Skeletal muscle cell (primary cell): ENCODE data around the gene PRSS57.

ENCODE experiments used
- DNase-seq: peaks from one replicate; pipeline ENCODE4 v3.0.0-alpha.2; 2010; ENCODE audit warnings: low read depth
- H3K4me3 ChIP-seq: 2 replicates; pipeline ENCODE4 v1.5.1; 2011; ENCODE audit warnings: low read depth, mild to moderate bottlenecking, control low read depth, low read length, moderate library complexity

The PRSS57 gene

DNA sequence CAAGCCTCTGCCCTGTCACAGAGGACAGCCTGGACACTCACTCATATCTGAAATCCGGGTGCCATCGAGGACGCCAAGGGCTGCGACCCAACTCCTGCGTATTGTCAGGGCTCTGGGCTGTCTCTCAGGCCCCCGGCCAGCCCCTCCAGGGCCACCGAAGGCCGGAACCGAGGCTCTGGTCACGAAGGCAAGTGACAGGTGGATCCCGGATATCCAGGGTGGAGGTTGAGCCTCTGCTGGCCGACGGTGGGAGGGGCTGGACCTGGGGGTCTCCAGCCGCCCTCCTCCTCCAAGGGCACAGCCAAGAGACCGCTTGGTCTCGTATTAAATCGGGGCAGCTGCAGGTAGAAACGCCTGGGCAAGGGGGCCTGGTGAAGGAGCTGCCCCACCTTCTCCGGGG is 37.6 kb downstream of the PRSS57 start:
- no peak for DNase-seq
- no peak overlapping the region for H3K4me3 ChIP-seq

DNA sequence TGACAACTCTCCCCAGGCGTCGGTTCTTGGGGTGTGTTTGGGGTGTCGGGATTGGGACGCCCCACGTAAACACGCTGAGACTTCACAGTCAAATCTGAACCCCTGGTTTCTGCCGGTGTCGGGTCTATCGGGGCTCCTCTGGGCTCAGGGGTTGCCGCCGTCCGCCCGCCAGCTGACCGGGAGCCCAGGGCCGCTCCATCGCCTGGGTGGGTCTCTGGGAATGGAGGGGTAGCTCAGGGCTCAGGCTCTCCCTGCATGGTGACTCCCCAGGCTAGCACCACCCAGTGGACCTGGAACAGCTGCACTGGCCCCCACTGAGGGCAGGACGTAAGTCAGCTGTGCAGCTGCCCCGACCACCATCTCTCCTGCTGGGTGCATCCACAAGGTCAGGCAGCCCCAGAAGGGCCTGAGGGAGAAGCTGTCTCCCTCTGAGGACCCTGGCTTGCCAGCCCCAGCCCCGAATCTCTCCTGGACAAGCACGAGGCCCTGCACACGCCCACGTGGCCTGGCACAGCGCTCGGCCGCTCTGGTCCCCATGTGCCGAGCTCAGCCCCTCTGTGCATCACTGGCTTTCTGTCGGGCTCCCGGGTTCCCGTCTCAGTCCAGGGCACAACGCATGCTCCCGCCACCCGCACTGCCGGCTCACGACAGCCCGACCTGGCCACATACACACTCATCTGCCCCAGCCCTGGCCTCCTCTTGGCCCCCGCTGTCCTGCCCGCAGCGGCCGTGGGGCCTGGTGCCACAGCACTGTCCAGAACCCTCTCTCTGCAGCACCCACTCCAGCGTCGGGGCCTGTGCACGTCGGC is 38.3 kb downstream of the PRSS57 start:
- no peak overlapping the region for H3K4me3 ChIP-seq
- DNase-seq = no peak

DNA sequence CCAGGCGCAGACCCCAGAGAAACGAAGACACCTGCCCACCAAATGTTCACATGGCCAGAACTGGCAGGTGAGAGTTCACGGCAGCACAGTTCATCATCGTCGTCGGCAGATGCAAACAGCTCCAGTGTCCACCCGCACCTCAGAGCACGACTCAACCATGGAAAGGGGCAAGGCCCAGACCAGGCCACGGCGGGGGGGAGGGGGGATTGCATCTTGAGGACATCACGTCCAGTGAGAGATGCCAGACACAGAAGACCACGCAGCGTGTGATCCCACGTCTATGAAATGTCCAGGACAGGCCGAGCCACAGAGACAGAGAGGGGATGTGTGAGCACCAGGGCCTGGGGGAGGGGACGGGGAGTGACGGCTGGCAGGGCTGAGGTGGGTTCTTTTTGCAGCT is 39.6 kb downstream of the PRSS57 start:
- H3K4me3 ChIP-seq = no peak overlapping the region
- DNase-seq = no peak

DNA sequence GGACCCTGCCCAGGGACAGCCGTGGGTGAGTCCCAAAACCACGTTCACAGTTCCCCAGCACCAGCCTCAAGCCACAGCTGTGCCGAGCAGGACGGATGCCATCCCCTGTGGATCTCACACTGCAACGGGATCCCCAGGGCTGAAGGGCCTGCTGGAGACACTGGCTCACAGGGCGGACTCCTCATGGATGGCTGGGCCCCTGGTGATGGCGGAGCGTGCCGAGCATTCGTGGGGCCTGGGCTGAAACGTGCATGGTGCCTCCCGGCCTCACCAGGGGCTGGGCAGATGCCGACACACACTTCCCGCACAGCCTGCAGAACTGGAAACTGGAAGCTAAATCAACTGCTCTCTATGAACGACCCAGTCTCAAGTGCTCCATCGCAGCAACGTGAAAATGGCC is 41.8 kb downstream of the PRSS57 start:
- H3K4me3 ChIP-seq = no peak overlapping the region
- DNase-seq = no peak

DNA sequence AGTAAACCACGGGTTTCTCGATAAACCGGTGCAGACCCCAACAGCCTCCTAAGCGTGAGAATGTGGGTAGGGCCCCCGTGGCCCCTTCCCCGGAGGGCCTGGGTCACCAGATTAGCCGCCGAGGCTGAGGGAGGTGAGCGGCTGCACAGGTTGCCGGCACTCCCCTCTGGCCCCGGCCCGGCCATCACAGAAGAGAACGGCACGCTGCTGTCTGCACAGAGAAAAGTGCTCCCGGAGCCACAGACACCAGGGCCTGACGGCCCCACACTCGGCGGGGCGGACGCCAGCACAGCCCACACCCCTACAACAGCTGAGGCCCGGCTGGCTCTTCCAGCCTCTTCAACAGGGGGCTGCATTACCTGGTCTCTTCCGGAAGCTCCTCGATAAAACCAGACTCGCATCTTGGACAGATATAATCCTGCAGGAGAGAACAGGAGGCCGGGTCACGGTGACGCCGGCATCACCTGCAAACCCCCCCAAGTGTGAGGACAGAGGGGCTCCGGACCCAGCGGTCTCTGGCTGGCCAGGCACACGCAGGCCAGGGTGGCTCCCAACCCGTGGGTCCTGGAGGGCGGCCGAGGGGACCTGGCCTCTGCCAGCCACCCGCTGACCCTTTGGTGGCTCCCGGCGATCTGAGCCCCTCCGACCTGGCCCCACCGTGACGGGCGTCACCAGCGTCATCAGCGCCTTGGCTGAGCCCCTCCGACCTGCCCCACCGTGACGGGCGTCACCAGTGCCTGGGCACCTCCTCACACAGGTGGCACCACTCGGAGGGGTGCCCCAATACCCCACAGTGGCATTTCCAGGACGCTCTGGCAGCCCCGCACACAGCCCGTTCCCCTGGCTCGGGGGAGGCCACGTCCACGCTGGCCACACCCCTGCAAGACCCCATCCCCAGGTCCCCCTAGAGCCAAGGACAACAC is 42.5 kb downstream of the PRSS57 start:
- DNase-seq = no peak
- no peak overlapping the region for H3K4me3 ChIP-seq

DNA sequence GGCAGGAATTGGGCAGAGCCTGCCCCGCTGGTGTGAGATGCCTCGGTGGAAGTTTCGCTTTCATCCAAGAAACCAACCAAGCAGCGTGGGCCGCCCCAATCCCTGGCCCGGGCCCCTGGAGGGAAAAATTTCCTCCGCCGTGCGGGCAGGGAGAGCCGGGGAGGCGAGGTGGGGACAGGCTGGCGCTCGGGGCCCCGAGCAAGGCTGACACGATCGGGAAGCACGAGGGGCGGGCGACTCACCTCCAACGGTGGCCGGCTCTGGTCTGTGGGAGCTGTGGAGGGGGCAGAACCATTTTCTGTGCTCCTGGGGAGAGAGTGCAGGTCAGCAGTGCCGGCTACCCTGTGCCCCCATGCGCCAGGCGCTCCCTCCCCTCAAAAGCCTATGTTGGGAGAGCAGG is 43.3 kb downstream of the PRSS57 start:
- DNase-seq = no peak
- H3K4me3 ChIP-seq = no peak overlapping the region

DNA sequence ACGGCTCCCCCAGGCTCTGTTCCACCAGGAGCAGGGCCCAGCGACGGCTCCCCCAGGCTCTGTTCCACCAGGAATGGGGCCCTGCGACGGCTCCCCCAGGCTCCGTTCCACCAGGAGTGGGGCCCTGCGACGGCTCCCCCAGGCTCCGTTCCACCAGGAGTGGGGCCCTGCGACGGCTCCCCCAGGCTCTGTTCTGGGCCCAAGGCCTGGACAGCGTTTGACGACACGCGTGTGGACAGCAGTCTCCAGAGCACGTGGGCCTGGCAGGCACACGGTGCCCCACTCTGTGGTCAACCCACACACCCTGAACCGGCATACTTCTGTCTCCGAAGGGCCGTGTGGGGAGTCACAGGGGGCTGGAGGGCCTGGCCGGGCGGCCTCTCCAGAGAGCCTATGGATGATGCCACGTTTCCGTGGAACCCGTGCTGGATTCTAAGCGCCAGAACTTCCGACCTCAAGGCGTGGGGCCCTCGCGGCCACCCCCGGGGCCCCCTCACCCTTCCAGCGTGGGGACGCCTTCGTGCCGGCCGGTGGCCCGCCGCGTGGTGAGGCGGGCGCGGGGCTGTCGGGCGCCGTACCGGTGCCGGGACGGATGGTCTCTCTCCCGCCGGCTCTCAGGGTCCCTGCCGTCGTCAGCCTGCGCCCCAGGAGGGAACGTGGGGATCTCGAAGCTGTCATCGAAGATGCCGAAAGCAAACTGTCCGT is 44.0 kb downstream of the PRSS57 start:
- DNase-seq = no peak
- no peak overlapping the region for H3K4me3 ChIP-seq

DNA sequence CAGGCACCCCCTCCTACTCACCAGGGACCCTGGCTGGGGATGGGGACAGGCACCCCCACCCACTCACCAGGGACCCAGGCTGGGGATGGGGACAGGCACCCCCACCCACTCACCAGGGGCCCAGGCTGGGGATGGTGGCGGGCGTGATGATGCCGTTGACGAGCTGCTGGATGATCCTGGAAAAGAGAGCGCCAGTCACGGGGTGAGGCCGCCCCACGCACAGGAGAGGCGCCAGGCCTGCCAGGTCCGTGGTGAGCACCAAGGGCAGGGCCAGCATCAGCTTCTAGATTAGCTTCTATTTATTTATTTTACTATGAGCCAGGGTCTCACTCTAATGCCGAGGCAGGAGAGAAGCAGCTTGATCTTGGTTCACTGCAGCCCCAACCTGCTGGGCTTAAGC is 45.1 kb downstream of the PRSS57 start:
- no peak for DNase-seq
- no peak overlapping the region for H3K4me3 ChIP-seq

DNA sequence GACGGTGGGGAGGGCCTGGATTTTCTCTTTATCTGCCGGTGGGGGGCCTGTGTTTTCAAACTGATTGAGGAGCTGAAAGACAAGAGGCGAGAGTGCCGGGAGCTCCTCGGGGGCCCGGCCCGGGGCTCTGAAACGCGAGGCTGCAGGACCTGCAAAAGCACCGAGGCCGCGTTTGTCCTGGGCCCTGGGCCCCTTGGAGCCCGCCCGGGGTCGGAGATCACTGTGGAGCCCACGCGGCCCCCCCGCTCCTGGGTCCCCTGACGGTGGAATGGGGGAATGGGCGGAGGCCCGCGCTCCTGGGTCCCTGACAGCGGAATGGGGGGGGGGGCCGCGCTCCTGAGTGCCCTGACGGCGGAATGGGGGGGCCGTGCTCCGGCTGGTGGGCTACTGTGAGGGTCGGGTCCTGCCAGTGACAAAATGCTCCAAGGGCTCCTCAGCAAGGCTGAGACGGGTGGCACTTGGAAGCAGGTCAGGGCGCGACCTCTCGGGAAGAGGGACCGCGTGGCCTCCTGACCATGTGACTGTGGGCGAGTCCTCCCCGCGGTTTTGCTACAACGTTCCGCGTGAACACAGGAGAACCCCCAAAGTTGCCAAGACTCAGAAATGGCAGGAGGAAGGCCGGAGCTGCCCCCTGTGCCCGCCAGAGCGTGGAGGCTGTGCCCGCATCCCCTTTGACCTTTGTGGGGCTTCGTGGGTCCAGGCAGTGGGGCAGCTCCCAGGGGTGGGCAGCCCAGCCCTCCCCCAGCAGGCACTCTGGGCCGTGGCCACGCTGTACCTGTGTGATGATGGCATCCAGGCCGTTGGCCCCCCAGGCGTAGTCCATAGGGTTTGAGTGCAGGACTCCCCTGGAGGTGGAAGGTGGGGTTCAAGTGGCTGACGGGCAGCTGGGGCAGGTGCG is 46.1 kb downstream of the PRSS57 start:
- no peak for DNase-seq
- no peak overlapping the region for H3K4me3 ChIP-seq

DNA sequence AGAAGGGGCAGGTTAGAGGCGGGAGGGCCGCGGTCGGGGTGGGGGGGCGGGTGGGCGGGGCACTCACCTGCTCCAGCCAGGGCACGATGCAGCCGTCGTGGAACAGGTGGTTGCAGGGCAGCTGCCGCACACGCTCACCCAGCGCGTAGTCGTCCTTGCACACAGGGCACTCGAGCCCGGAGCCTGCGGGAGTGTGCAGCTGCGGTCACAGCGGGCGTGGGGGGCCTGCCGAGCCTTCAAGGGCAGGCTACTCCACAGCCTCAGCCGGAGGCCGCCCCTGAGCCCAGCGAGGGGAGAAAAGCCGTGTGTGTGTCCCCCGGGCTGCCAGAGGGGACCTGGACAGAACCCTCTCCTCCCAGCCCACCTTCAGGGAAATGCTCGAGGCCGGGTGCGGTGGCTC is 46.9 kb downstream of the PRSS57 start:
- H3K4me3 ChIP-seq = no peak overlapping the region
- DNase-seq = no peak

DNA sequence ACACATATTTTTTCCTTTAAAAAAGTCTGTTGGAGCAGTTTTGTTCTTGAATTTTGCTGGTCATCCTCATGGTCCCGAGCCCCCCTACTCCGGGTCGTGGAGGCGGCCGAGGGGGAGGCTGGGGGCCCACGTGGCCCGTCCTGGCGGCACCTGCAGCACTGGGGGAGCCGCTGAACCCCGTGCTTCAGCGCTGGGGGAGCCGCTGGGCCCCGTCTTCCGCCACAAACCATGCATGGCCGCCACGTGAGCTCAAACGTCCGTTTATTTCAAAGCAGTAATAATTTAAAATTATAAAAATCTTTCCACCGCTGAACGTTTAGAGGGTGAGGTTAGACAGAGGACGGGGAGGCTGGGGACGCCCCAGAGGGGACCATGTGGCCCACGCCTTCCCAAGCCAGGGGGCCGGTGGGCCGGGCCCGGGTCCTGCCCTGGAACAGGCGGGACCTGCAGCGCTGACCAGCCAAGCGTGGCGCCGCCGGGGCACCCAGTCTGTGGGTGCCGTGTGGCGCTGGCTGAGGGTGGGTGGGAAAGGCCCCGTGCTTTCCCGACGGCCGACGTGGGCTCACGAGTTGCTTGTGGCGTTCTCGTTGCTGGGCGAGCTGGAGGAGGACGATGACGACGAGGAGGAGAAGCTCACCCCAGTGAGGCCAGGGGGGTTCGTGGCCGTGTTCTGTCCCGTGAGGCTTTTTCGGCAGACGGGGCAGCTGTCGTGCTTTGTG is 47.5 kb downstream of the PRSS57 start:
- no peak overlapping the region for H3K4me3 ChIP-seq

DNA sequence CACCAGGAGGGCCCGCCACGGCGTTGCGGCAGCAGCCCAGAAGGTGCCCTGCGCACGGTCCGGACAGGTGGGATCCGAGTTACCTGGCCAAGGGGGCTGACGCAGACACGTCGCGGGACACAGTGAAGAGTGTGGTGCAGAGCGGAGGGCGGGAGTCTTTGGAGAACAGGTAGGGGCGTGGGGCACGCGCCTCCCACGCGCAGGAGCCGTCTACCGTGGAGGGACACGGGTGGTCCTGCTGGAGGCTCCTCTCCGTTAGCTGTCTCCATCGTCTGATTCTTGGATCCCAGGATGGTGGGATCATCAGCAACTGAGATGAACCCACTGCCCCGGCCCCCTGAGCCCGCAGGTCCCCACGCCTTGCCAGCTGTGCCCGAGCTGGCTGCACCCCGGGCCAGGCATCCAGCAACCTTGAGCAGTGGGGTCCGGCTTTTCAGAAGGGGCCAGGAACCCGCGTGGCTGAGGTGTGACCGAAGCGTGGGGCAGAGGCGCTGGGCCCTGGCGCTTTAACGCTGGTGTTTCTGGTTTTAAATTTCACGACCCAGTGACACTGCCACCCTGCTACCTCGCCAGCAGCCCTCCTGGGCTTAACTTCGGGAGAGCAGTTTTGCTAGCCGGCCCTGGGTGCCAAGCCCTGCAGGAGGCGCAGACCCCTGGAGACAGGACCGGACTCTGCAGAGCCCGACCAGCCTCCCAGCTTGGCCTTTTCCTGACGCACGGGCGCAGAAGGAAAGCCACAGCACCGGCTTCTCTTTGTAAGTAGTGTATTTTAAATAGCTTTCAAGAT is 48.3 kb downstream of the PRSS57 start:
- no peak for DNase-seq
- no peak overlapping the region for H3K4me3 ChIP-seq

More for the DNA sequence above, 47.5 kb downstream of the PRSS57 start:
- no peak for DNase-seq

DNA sequence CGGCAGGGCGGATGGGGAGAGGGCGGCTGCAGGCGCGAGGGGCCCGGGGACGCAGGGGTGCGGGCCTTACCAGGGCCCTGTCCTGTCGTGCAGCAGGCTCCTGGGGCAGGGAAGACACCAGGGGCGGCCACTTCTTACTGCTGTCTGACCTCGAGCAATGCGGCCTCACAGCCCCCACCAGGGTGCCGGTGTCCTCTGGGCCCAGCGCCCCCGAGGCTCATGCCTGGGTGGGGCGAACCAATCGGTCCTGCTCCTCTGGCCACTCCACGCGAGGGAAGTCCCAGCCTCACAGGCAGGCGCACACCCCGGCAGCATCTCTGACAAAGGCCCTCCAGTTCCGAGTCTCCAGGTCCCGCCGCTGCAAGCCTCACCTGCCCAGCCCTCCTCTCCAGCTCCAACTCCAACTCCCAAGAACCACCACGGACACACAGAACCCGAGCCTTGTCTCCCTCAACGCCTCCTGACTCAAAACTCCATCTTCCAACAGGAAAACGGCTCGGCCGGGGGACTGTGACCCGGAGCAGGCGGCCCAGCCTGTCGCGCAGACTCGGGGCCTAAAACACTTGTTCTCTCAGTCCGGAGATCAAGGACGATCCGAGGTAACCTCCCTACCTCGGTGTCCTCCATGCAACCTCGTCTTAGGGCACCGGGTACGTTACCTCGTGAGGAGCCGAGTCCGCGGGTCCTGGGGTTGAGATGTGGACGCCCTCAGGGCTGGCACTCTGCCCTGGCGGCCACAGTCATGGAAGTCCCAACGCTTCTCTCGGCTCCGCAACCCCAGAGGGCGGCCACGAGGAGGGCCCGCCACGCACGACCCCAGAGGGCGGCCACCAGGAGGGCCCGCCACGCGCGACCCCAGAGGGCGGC is 49.1 kb downstream of the PRSS57 start:
- no peak for DNase-seq
- no peak overlapping the region for H3K4me3 ChIP-seq

DNA sequence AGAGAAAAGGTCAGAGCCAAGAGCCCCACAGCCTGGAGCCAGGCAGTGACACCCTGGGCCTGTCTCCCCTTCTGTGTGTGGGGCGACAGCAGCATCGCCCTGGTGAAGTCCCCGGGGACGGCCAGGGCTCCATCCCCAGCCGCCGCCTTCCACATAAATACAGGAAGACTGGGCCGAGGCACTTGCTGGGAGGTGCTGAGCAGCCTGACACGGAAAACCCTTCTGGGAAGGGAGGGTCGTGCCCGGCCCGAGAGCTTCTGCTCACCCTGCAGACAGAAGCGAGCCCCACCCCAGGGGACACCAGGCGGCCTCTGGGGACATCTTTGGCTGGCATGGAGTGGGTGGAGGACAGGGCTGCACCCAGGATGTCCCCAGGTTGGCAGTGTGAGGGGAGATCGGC is 50.5 kb downstream of the PRSS57 start:
- DNase-seq = no peak

DNA sequence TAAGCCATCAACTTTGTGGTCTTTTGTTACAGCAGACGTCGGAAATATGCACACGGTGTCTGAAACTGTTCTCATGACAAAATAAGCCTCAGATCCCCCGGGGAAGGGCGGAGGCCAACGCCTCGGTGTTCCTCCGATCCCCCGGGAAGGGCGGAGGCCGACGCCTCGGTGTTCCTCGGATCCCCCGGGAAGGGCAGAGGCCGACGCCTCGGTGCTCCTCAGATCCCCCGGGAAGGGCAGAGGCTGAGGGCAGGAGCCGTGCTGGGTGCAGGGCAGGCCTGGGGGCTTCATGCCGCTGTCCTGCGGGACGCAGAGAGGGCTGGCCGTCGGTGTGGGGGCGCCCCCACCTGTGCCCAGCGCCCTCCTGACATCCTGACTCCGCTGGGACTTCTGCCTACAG is 50.9 kb downstream of the PRSS57 start:
- no peak overlapping the region for H3K4me3 ChIP-seq
- DNase-seq = no peak

More for the DNA sequence above, 50.5 kb downstream of the PRSS57 start:
- H3K4me3 ChIP-seq = no peak overlapping the region

DNA sequence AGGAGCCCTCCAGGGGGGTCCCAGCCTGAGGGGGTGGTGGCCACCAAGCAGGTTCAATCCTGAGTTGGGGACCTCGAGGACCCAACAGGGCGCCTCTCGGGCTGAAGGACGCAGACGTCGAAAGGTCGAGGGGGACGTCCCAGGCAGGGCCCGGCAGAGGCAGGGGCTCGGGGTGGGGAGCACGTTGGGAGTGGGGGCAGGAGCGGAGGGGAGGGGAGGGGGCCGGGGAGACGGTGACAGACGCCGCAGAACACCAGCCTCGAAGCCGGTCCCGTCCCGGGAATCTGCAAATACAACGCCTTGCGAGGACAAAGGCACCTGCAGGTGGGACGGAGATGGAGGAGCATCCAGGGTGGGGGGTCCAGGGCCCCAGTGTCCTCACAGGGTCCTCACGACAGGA is 51.5 kb downstream of the PRSS57 start:
- DNase-seq = no peak
- no peak overlapping the region for H3K4me3 ChIP-seq
